OCI-LY1 (cell line): Measurements from ENCODE around the gene KRT77.

Source experiments
- EZH2 ChIP-seq: fragments of 200-600 bp; sonication (generic), shearing (Covaris generic); IDR thresholded peaks from 2 replicates; pipeline ENCODE4 v1.8.0; 2017; ENCODE audit warnings: borderline replicate concordance, mixed run types, mild to moderate bottlenecking, antibody characterized with exemption, low read length, moderate library complexity, mixed read lengths
- TF ChIP-seq, protein P1 (sequence below): fragments of 200-600 bp; sonication (generic), shearing (Covaris generic); IDR thresholded peaks from 2 replicates; pipeline ENCODE4 v1.5.1; 2017; ENCODE audit warnings: mild to moderate bottlenecking, antibody characterized with exemption, low read length, moderate library complexity, mixed read lengths

DNA sequence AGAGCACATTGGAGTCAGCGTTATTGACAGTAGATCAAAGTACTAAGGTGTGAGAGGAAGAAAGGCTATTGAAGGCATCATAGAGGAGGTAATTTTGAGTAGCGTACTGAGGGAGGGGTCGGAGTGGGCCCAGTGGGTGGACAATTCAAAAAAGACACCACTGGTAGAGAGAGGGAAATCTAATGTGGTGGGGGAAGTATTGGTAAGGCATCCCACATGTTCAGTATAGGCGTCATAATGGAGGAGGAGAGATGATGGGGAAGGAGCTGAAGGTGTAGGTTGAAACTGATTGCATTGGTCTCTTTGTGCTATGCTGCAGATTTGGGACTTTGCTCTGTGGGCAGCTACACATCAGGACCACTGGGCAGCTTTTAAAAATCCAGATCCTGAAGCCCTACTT is 23.7 kb upstream of the KRT77 start:
- no peak for TF ChIP-seq EZH2
- TF ChIP-seq, protein P1, sequence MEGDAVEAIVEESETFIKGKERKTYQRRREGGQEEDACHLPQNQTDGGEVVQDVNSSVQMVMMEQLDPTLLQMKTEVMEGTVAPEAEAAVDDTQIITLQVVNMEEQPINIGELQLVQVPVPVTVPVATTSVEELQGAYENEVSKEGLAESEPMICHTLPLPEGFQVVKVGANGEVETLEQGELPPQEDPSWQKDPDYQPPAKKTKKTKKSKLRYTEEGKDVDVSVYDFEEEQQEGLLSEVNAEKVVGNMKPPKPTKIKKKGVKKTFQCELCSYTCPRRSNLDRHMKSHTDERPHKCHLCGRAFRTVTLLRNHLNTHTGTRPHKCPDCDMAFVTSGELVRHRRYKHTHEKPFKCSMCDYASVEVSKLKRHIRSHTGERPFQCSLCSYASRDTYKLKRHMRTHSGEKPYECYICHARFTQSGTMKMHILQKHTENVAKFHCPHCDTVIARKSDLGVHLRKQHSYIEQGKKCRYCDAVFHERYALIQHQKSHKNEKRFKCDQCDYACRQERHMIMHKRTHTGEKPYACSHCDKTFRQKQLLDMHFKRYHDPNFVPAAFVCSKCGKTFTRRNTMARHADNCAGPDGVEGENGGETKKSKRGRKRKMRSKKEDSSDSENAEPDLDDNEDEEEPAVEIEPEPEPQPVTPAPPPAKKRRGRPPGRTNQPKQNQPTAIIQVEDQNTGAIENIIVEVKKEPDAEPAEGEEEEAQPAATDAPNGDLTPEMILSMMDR: no peak
